Mesothelial cell of epicardium (in vitro differentiated cells): ENCODE measurements around the gene SFMBT1. TPM values are rescaled to one million over a fixed set of nuclear protein-coding genes. Genes with fewer than 3 reads are reported as not detected.

Experiments used
- DNase-seq, 2 experiments: peaks; one replicate each; pipeline ENCODE4 v3.0.0; 2021; ENCODE audit warnings: low spot score in 2 of 2; ENCODE audit not compliant: unreplicated experiment in 2 of 2
- H3K27ac Mint-ChIP-seq: 2 replicates; pipeline ENCODE4 v1.8.0; 2021; ENCODE audit warnings: mixed read lengths
- H3K27me3 Mint-ChIP-seq: 2 replicates; pipeline ENCODE4 v1.8.0; 2021; ENCODE audit warnings: low read depth, mixed read lengths
- H3K36me3 Mint-ChIP-seq: 2 replicates; pipeline ENCODE4 v1.8.0; 2021; ENCODE audit warnings: mixed read lengths
- H3K4me1 Mint-ChIP-seq: 2 replicates; pipeline ENCODE4 v1.8.0; 2021; ENCODE audit warnings: mixed read lengths
- H3K4me3 Mint-ChIP-seq: 2 replicates; pipeline ENCODE4 v1.8.0; 2021; ENCODE audit warnings: mild to moderate bottlenecking, moderate library complexity, mixed read lengths
- H3K9me3 Mint-ChIP-seq: 2 replicates; pipeline ENCODE4 v1.8.0; 2021; ENCODE audit warnings: mixed read lengths
- total RNA-seq: library from RNA; stranded (reverse); gene quantifications from 3 replicates; pipeline ENCODE4 v1.2.1, GENCODE V29; 2021
- TF ChIP-seq, protein P1 (sequence below): fragments of 200-600 bp; sonication (generic); IDR thresholded peaks from one replicate; pipeline ENCODE4 v1.5.0; 2021; ENCODE audit warnings: antibody characterized with exemption; ENCODE audit not compliant: unreplicated experiment

Gene SFMBT1
- total RNA-seq, 1 donor from 2014 or later, result 4.4 TPM

DNA sequence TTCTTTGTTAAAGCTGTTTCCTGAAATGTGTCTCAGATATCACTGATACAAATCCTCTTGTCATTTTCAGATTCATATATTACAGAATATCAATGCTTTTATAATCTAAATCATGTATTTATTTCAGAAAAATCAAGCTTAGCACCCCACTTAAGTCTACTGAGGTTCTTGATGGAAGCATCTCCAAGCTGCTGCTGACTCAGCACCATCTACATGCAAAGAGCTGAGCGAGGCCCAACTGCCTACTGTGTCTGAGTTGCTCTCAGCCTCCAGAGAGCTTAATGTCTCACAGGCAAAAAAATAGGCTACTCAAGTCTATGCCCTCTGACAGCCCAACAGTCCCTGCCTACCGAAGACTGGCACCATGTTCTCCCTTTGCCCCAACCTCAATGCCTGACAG, 119.3 kb downstream of the SFMBT1 start:
- no peak overlapping the region for H3K4me3 Mint-ChIP-seq
- no peaks in the 10 kb centered on the region for H3K4me1 Mint-ChIP-seq
- H3K36me3 Mint-ChIP-seq, result no peaks in the 10 kb centered on the region
- TF ChIP-seq, protein P1, sequence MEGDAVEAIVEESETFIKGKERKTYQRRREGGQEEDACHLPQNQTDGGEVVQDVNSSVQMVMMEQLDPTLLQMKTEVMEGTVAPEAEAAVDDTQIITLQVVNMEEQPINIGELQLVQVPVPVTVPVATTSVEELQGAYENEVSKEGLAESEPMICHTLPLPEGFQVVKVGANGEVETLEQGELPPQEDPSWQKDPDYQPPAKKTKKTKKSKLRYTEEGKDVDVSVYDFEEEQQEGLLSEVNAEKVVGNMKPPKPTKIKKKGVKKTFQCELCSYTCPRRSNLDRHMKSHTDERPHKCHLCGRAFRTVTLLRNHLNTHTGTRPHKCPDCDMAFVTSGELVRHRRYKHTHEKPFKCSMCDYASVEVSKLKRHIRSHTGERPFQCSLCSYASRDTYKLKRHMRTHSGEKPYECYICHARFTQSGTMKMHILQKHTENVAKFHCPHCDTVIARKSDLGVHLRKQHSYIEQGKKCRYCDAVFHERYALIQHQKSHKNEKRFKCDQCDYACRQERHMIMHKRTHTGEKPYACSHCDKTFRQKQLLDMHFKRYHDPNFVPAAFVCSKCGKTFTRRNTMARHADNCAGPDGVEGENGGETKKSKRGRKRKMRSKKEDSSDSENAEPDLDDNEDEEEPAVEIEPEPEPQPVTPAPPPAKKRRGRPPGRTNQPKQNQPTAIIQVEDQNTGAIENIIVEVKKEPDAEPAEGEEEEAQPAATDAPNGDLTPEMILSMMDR, result no peak
- no peaks in the 10 kb centered on the region for H3K9me3 Mint-ChIP-seq
- no peak for DNase-seq
- H3K27me3 Mint-ChIP-seq, result no peaks in the 10 kb centered on the region
- H3K27ac Mint-ChIP-seq, result no peak overlapping the region

DNA sequence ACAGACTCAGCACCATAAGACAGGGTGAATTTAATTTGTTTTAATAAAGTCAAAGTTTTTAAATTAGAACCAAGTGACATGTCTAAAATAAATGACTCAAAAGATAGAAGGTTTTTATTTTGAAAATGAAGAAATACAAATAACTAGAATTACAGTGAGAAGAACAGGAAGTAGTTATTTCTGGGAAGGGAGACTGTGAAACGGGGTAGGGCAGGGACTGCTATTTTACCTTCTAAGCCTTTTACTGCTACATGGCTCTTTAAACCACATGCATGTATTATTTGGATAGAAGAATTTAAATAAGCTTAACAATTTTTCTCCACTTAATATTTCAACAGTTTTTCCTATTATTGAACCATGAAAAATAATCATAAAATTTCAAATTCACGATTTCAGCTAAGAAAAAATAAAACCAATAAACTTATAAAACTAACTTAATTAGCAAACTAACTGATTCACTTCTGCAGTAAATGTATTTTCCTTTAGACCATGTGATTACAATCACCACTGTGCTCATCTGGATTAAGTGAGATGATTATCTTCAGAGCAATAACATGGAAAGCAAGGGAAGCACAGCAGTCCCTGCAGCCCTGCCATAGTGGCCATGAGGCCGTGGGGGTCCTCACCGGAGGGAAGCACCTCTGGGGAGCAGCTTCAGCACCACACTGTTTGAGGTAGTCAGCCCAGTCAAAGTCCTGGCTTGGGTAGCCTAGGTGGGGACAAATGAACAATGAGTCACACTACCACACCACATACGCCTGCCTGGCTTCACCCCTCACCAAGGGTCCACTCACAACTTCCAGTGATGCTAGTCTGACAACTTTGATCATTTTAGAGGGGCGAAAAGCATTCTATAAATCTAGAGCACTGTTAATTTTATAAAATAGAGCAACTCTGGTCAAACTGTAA, 120.2 kb downstream of the SFMBT1 start:
- TF ChIP-seq, protein P1, result no peak
- Mint-ChIP-seq H3K27me3 (no peaks in the 10 kb centered on the region), H3K27ac (no peak overlapping the region), H3K4me3 (no peak overlapping the region), H3K36me3 (no peaks in the 10 kb centered on the region), H3K9me3 (no peaks in the 10 kb centered on the region), H3K4me1 (no peaks in the 10 kb centered on the region)
- no peak for DNase-seq

DNA sequence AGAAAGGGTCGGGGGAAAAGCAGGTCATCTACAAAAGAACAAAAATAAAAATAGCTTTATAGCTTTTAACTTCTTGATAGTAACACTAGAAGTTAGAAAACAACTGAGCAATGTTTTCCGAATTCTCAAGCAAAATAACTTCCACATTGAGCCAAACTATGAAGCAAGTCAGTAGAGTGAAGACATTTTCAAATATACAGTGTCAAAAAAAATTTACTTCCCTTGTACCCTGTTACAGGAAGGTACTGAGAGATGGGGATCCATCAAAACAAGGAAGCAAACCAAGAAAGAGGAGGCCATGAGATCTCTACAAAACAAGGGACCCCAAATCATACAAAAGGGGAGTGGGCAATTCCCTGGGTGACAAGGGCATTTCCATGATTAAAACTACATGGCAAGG, 121.9 kb downstream of the SFMBT1 start:
- peaks cover 9% of the 10 kb centered on the region for H3K36me3 Mint-ChIP-seq
- H3K27ac Mint-ChIP-seq, result no peak overlapping the region
- H3K4me3 Mint-ChIP-seq, result no peak overlapping the region
- TF ChIP-seq, protein P1, result no peak
- no peak for DNase-seq
- H3K27me3 Mint-ChIP-seq, result no peaks in the 10 kb centered on the region
- no peaks in the 10 kb centered on the region for H3K4me1 Mint-ChIP-seq
- H3K9me3 Mint-ChIP-seq, result no peaks in the 10 kb centered on the region

DNA sequence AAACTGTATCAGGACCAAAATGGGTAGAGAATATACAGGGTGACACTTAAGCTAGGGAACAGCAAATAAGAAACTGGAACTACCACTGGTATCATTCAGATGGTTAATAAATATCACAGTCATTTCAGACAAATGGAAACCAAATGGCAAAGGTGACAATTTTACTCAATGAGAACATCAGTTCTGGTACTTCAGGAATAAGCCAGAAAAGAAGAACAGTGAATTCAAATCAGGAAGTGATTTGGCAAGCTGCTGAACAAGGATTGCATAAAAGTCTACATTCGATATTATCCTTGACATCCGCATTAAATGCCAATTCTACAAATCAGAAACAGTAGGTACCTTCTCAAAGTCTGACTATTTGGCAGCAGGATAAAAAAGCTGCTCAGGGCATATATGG, 125.0 kb downstream of the SFMBT1 start:
- no peak overlapping the region for H3K27ac Mint-ChIP-seq
- no peak for DNase-seq
- H3K9me3 Mint-ChIP-seq, result no peaks in the 10 kb centered on the region
- H3K27me3 Mint-ChIP-seq, result no peaks in the 10 kb centered on the region
- H3K4me3 Mint-ChIP-seq, result no peak overlapping the region
- peaks cover 13% of the 10 kb centered on the region for H3K36me3 Mint-ChIP-seq
- no peaks in the 10 kb centered on the region for H3K4me1 Mint-ChIP-seq
- TF ChIP-seq, protein P1, result no peak

DNA sequence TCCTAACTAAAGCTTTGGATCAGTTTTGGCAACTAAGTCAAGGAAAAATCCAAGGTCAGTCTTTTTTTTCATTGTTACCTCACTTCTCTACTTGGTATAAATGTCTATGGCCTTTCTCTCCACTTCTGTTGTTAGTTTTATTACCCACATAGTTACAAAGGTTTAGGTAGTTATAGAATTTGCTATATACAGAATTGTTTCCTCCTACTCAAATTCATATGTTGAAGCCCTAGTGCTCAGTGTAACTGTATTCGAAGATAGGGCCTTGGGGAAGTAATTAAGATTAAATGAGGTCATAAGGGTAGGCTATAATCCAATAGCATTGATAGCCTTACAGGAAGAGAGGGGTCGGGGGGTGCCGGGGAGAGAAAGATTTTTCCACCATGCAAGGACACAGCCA, 128.8 kb downstream of the SFMBT1 start:
- Mint-ChIP-seq H3K4me1 (no peaks in the 10 kb centered on the region), H3K4me3 (no peak overlapping the region), H3K36me3 (peaks cover 13% of the 10 kb centered on the region), H3K9me3 (no peaks in the 10 kb centered on the region), H3K27me3 (no peaks in the 10 kb centered on the region), H3K27ac (no peak overlapping the region)
- DNase-seq, result no peak
- TF ChIP-seq, protein P1, result no peak
